ENCODE measurements around the gene PCDHGA12. TPM values are rescaled to one million over a fixed set of nuclear protein-coding genes. Genes with fewer than 3 reads are reported as not detected.
"Not testable (repeated sequence)": the region's sequence is repeated elsewhere in the genome, so short reads cannot be mapped to it uniquely, and the experiment has no call there.

Gene PCDHGA12
- 0.31 TPM in 1 of 2 replicates, not detected in the other for total RNA-seq (2014; rRNA removed; shearing (Covaris generic))

GRCh38 chr5:141430332-141431113, at the start of gene PCDHGA12:
PCDHGA12 (plus strand) TSS chr5:141430507; CDS start chr5:141430760, 253 bp downstream.
- DNase-seq (ENCODE audit: low spot score) = peak; percentile 6

DNA sequence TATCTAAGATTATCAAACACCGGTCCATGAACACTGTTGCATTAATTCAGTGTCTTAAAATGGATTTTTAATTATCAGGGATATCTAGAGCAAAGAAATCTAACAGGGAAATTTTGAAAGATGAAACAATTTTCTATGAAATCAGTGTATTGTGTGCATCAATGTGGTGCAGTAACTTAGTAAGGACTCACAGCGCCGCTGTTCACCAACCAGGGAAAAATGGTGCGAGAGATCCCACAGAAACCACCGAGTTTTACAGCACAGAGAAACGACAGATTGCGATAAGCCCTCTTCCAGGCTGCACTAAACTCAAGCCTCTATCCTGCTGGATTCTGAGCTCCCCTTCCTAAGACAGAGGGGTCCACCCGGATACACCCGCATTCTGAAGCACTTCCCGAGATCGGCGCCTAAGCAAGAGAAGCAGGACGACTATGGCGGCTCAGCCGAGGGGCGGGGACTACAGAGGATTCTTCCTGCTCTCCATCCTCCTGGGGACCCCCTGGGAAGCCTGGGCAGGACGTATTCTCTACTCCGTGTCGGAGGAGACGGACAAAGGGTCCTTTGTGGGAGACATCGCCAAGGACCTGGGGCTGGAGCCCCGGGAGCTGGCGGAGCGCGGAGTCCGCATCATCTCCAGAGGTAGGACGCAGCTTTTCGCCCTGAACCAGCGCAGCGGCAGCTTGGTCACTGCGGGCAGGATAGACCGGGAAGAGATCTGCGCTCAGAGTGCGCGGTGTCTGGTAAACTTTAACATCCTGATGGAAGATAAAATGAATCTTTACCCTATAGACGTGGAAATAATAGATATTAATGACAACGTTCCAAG, 47.6 kb upstream of the PCDHGA12 start, which contains the start of gene PCDHGA7:
Gene PCDHGA7, plus strand, starts transcription at position 274 of the 826 bp plus-strand sequence. Its CDS starts 158 bp downstream, at position 432.
- no peak for DNase-seq (ENCODE audit: low spot score)

DNA sequence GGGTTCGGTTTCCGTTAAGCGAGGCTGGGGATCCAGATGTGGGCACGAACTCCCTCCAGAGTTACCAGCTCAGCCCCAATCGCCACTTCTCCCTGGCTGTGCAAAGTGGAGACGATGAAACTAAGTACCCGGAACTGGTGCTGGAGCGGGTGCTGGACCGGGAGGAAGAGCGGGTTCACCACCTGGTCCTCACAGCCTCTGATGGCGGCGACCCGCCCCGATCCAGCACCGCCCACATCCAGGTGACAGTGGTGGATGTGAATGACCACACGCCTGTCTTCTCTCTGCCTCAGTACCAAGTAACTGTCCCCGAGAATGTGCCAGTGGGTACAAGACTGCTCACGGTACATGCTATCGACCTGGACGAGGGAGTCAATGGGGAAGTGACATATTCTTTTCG, 47.0 kb upstream of the PCDHGA12 start:
- DNase-seq (ENCODE audit: low spot score) = no peak

GRCh38 chr5:141384471-141385267, 45.6 kb upstream of the PCDHGA12 start:
- DNase-seq (ENCODE audit: low spot score) = no peak

GRCh38 chr5:141387557-141388311, 42.6 kb upstream of the PCDHGA12 start, which contains the start of gene PCDHGB4:
PCDHGB4 (plus strand) TSS chr5:141387698; CDS start chr5:141387885, 187 bp downstream.
- DNase-seq (ENCODE audit: low spot score) = not testable (repeated sequence)

DNA sequence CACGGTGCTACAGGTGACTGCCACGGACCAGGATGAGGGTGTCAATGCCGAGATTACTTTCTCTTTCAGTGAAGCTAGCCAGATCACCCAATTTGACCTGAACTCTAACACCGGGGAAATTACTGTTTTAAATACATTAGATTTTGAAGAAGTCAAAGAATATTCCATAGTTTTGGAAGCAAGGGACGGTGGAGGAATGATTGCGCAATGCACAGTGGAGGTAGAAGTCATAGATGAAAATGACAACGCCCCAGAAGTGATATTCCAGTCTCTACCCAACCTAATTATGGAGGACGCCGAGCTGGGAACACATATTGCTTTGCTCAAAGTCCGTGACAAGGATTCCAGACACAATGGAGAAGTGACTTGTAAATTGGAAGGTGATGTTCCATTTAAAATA, 41.6 kb upstream of the PCDHGA12 start:
- DNase-seq (ENCODE audit: low spot score) = no peak

GRCh38 chr5:141389153-141390042, 40.9 kb upstream of the PCDHGA12 start:
- DNase-seq (ENCODE audit: low spot score) = no peak

DNA sequence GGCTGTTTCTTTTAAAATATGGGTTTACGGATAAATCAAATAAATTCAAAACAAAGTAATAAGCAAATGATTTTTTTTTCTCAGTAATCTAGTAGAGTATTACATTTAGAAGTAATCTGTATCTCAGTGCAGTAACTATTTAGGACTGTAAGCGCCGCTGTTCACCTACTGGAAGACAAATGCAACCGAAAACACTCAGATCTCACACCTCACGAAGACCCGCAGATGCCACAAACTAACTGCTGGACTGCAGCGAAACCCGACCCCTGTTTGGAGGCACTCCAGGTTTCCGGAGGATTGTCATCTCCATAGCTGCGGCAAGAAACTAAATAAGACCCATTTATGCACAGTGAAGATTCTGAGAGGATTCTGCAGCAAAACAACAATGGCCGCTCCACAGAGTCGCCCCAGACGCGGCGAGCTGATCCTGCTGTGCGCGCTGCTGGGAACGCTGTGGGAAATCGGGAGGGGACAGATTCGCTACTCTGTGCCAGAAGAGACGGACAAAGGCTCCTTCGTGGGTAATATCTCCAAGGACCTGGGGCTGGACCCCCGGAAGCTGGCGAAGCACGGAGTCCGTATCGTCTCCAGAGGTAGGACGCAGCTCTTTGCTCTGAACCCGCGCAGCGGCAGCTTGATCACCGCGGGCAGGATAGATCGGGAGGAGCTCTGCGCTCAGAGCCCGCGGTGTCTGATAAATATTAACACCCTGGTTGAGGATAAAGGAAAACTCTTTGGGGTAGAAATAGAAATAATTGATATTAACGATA, 37.7 kb upstream of the PCDHGA12 start, which contains the start of gene PCDHGA8:
Gene PCDHGA8, plus strand, starts transcription at position 205 of the 770 bp plus-strand sequence. Its CDS starts 181 bp downstream, at position 386.
- no peak for DNase-seq (ENCODE audit: low spot score)

DNA sequence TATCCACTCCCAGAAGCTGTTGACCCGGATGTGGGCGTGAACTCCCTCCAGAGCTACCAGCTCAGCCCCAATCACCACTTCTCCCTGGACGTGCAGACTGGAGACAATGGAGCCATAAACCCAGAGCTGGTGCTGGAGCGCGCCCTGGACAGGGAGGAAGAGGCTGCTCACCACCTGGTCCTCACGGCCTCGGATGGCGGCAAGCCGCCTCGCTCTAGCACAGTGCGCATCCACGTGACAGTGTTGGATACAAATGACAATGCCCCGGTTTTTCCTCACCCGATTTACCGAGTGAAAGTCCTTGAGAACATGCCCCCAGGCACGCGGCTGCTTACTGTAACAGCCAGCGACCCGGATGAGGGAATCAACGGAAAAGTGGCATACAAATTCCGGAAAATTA, 37.0 kb upstream of the PCDHGA12 start:
- DNase-seq (ENCODE audit: low spot score) = no peak

DNA sequence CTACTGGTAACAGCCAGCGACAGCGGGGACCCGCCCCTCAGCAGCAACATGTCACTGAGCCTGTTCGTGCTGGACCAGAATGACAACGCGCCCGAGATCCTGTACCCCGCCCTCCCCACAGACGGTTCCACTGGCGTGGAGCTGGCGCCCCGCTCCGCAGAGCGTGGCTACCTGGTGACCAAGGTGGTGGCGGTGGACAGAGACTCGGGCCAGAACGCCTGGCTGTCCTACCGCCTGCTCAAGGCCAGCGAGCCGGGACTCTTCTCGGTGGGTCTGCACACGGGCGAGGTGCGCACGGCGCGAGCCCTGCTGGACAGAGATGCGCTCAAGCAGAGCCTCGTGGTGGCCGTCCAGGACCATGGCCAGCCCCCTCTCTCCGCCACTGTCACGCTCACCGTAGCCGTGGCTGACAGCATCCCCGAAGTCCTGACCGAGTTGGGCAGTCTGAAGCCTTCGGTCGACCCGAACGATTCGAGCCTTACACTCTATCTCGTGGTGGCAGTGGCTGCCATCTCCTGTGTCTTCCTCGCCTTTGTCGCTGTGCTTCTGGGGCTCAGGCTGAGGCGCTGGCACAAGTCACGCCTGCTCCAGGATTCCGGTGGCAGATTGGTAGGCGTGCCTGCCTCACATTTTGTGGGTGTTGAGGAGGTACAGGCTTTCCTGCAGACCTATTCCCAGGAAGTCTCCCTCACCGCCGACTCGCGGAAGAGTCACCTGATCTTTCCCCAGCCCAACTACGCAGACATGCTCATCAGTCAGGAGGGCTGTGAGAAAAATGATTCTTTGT, 35.7 kb upstream of the PCDHGA12 start:
- DNase-seq (ENCODE audit: low spot score) = not testable (repeated sequence)

GRCh38 chr5:141397756-141398551, 32.4 kb upstream of the PCDHGA12 start, which contains the start of gene PCDHGB5:
PCDHGB5 (plus strand) TSS chr5:141397947; CDS start chr5:141398128, 181 bp downstream.
- not testable (repeated sequence) for DNase-seq (ENCODE audit: low spot score)

DNA sequence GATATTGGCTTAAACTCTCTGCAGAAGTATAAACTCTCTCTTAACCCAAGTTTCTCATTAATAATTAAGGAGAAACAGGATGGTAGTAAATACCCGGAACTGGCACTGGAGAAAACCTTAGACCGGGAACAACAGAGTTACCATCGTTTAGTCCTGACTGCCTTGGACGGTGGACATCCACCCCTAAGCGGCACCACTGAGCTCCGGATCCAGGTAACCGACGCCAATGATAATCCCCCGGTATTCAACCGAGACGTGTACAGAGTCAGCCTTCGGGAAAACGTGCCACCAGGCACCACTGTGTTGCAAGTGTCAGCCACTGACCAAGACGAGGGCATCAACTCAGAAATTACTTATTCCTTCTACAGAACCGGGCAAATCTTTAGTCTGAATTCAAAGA, 31.7 kb upstream of the PCDHGA12 start:
- DNase-seq (ENCODE audit: low spot score) = no peak

DNA sequence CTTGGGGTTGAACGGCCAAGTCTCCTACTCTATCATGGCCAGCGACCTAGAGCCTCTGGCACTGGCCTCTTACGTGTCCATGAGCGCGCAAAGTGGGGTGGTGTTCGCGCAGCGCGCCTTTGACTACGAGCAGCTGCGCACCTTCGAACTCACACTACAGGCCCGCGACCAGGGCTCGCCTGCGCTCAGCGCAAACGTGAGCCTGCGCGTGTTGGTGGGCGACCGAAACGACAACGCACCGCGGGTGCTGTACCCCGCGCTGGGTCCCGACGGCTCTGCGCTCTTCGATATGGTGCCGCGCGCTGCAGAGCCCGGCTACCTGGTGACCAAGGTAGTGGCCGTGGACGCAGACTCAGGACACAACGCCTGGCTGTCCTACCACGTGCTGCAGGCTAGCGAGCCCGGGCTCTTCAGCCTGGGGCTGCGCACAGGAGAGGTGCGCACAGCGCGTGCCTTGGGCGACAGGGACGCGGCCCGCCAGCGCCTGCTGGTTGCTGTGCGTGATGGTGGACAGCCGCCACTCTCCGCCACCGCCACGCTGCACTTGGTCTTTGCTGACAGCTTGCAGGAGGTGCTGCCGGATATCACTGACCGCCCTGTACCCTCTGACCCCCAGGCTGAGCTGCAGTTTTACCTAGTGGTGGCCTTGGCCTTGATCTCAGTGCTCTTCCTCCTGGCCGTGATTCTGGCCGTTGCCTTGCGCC, 30.6 kb upstream of the PCDHGA12 start:
- no peak for DNase-seq (ENCODE audit: low spot score)

- DNase-seq (ENCODE audit: low spot score) = peak; percentile 42
Measured at GRCh38 chr5:141402553-141403243, 27.6 kb upstream of the PCDHGA12 start, which contains the start of gene PCDHGA9. PCDHGA9 (plus strand) TSS chr5:141402778; CDS start chr5:141402953, 175 bp downstream.

DNA sequence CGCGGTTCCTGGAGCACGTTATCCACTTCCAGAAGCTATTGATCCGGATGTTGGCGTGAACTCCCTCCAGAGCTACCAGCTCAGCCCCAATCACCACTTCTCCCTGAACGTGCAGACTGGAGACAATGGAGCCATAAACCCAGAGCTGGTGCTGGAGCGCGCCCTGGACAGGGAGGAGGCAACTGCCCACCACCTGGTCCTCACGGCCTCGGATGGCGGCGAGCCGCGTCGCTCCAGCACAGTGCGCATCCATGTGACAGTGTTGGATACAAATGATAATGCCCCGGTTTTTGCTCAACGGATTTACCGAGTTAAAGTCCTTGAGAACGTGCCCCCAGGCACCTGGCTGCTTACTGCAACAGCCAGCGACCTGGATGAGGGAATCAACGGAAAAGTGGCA, 26.9 kb upstream of the PCDHGA12 start:
- DNase-seq (ENCODE audit: low spot score) = no peak

Measured in A172 (cell line).